ENCODE results near the gene STXBP5.

GRCh38 chr6:147378819-147379218 lies 174.6 kb downstream of the STXBP5 start:
- TF ChIP-seq POLR2A (IDR thresholded peaks at IDR 0.05; ENCODE audit: low read depth, low read length) = no peak
- TF ChIP-seq TAF1 (IDR thresholded peaks at IDR 0.05; ENCODE audit: borderline replicate concordance, low read depth, low read length) = no peak
- TF ChIP-seq POLR2AphosphoS5 (IDR thresholded peaks at IDR 0.05; ENCODE audit: low read depth, low read length) = no peak

All from GM12892 (cell line).